ENCODE data around the gene ATP8A2. TPM values are rescaled to one million over a fixed set of nuclear protein-coding genes. Genes with fewer than 3 reads are reported as not detected.
"Not testable (repeated sequence)": the region's sequence is repeated elsewhere in the genome, so short reads cannot be mapped to it uniquely, and the experiment has no call there.

Gene ATP8A2
- total RNA-seq, 2 donors from 2014 or later = 1.6 to 2.9 TPM

- H3K9me3 Mint-ChIP-seq = no peaks in the 10 kb centered on the region
Measured at GRCh38 chr13:25538276-25538675, 166.5 kb downstream of the ATP8A2 start.

GRCh38 chr13:25541434-25542123, 169.8 kb downstream of the ATP8A2 start:
- Mint-ChIP-seq H3K4me3 (no peak overlapping the region), H3K27ac (no peak overlapping the region), H3K27me3 (ENCODE audit: insufficient read depth) (no peaks in the 10 kb centered on the region), H3K9me3 (no peaks in the 10 kb centered on the region), H3K4me1 (peaks cover 6% of the 10 kb centered on the region), H3K36me3 (ENCODE audit: low read depth) (no peaks in the 10 kb centered on the region)
- TF ChIP-seq CTCF (conservative IDR thresholded peaks at IDR 0.05) = no peak
- Histone ChIP-seq H3K27ac (ENCODE audit: low read depth, low read length) (no peak overlapping the region), H3K9me3 (ENCODE audit: control insufficient read depth, low read length) (no peaks in the 10 kb centered on the region), H3K4me3 (ENCODE audit: low read length) (no peak overlapping the region), H3K36me3 (ENCODE audit: control insufficient read depth, insufficient read depth, low read length) (no peaks in the 10 kb centered on the region), H3K9ac (ENCODE audit: extremely low read depth, low read length, poor library complexity, severe bottlenecking) (no peak overlapping the region), H3K27me3 (ENCODE audit: control insufficient read depth, insufficient read depth, low read length, poor library complexity, severe bottlenecking) (no peaks in the 10 kb centered on the region), H3K4me1 (ENCODE audit: control insufficient read depth, insufficient read depth, low read length) (no peaks in the 10 kb centered on the region)
- DNase-seq = no peak
- 89 to 98% methylated on average over 4 of the region's 4 CpGs for WGBS, 2 experiments (ENCODE audit: insufficient coverage in 1 of 2, insufficient read length in 1 of 2)

More at GRCh38 chr13:25538276-25538675, 166.5 kb downstream of the ATP8A2 start:
- Histone ChIP-seq H3K4me3 (ENCODE audit: low read length) (no peak overlapping the region), H3K27me3 (ENCODE audit: control insufficient read depth, insufficient read depth, low read length, poor library complexity, severe bottlenecking) (no peaks in the 10 kb centered on the region), H3K4me1 (ENCODE audit: control insufficient read depth, insufficient read depth, low read length) (no peaks in the 10 kb centered on the region), H3K36me3 (ENCODE audit: control insufficient read depth, insufficient read depth, low read length) (no peaks in the 10 kb centered on the region), H3K9ac (ENCODE audit: extremely low read depth, low read length, poor library complexity, severe bottlenecking) (no peak overlapping the region), H3K9me3 (ENCODE audit: control insufficient read depth, low read length) (no peaks in the 10 kb centered on the region), H3K27ac (ENCODE audit: low read depth, low read length) (no peak overlapping the region)
- no peak overlapping the region for H3K4me3 Mint-ChIP-seq
- DNase-seq = no peak
- 0 to 61% methylated on average over 1 to 3 of the region's 3 CpGs for WGBS, 2 experiments (ENCODE audit: insufficient coverage in 1 of 2, insufficient read length in 1 of 2)
- no peaks in the 10 kb centered on the region for H3K36me3 Mint-ChIP-seq (ENCODE audit: low read depth)
- no peaks in the 10 kb centered on the region for H3K4me1 Mint-ChIP-seq
- no peaks in the 10 kb centered on the region for H3K27me3 Mint-ChIP-seq (ENCODE audit: insufficient read depth)
- no peak for TF ChIP-seq CTCF (conservative IDR thresholded peaks at IDR 0.05)
- H3K27ac Mint-ChIP-seq = no peak overlapping the region

GRCh38 chr13:25548991-25549390, 177.2 kb downstream of the ATP8A2 start:
- not testable (repeated sequence) for H3K27ac ChIP-seq (ENCODE audit: low read depth, low read length); H3K9me3 Mint-ChIP-seq; H3K27ac Mint-ChIP-seq; H3K4me3 ChIP-seq (ENCODE audit: low read length); DNase-seq; H3K9ac ChIP-seq (ENCODE audit: extremely low read depth, low read length, poor library complexity, severe bottlenecking); H3K4me1 ChIP-seq (ENCODE audit: control insufficient read depth, insufficient read depth, low read length); H3K9me3 ChIP-seq (ENCODE audit: control insufficient read depth, low read length); H3K36me3 Mint-ChIP-seq (ENCODE audit: low read depth); H3K27me3 Mint-ChIP-seq (ENCODE audit: insufficient read depth); H3K4me3 Mint-ChIP-seq; H3K27me3 ChIP-seq (ENCODE audit: control insufficient read depth, insufficient read depth, low read length, poor library complexity, severe bottlenecking); H3K36me3 ChIP-seq (ENCODE audit: control insufficient read depth, insufficient read depth, low read length)
- WGBS, 2 experiments (ENCODE audit: insufficient coverage in 1 of 2, insufficient read length in 1 of 2) = 83 to 98% methylated on average over 4 to 9 of the region's 9 CpGs
- H3K4me1 Mint-ChIP-seq = peaks cover 19% of the 10 kb centered on the region

- Histone ChIP-seq H3K27me3 (ENCODE audit: control insufficient read depth, insufficient read depth, low read length, poor library complexity, severe bottlenecking) (no peaks in the 10 kb centered on the region), H3K36me3 (ENCODE audit: control insufficient read depth, insufficient read depth, low read length) (no peaks in the 10 kb centered on the region), H3K4me3 (ENCODE audit: low read length) (no peak overlapping the region), H3K4me1 (ENCODE audit: control insufficient read depth, insufficient read depth, low read length) (no peaks in the 10 kb centered on the region), H3K9me3 (ENCODE audit: control insufficient read depth, low read length) (no peaks in the 10 kb centered on the region), H3K27ac (ENCODE audit: low read depth, low read length) (no peak overlapping the region), H3K9ac (ENCODE audit: extremely low read depth, low read length, poor library complexity, severe bottlenecking) (no peak overlapping the region)
- no peak for TF ChIP-seq CTCF (conservative IDR thresholded peaks at IDR 0.05)
- 98 to 100% methylated on average over 2 to 7 of the region's 7 CpGs for WGBS, 2 experiments (ENCODE audit: insufficient coverage in 1 of 2, insufficient read length in 1 of 2)
- Mint-ChIP-seq H3K9me3 (peaks cover 3% of the 10 kb centered on the region), H3K4me3 (no peak overlapping the region), H3K27me3 (ENCODE audit: insufficient read depth) (no peaks in the 10 kb centered on the region), H3K36me3 (ENCODE audit: low read depth) (no peaks in the 10 kb centered on the region), H3K27ac (no peak overlapping the region), H3K4me1 (peaks cover 5% of the 10 kb centered on the region)
- no peak for DNase-seq
Measured at GRCh38 chr13:25561812-25562211, 190.0 kb downstream of the ATP8A2 start.

Measured in endodermal cell (in vitro differentiated cells).